K562 (cell line): Measurements from ENCODE around the gene PLPP1. TPM values are rescaled to one million over a fixed set of nuclear protein-coding genes. Genes with fewer than 3 reads are reported as not detected.

Experiments used
- ATAC-seq: fragments of 200-7000 bp; cut with Tn5 transposase; 3 replicates; pipeline ENCODE4 v1.9.1; 2020; ENCODE audit warnings: moderate library complexity
- BruUV-seq: library from RNA; stranded (reverse); fragments of 400-500 nt; replicated peaks from 2 replicates; lab custom pipeline; 2021; lab: Mats Ljungman, UMichigan
- CTCF ChIA-PET: fragments of 300-600 bp; formaldehyde crosslinking; extraction: SDS; loops from one replicate; lab custom pipeline; 2021; ENCODE audit warnings: low intra/inter-chr PET ratio; lab: Yijun Ruan, JAX
- POLR2A ChIA-PET: fragments of 300-600, 350-650 bp; sonication (Branson Sonifier 250); formaldehyde crosslinking; extraction: SDS; loops from one replicate; lab custom pipeline; 2021; ENCODE audit warnings: antibody characterized with exemption, inconsistent platforms; lab: Yijun Ruan, JAX
- DNase-seq, 4 experiments: peaks; one replicate each; pipeline versions ENCODE4 v3.0.0 to v3.0.0-alpha.2; 2011 to 2018; ENCODE audit warnings: low spot score in 3 of 4, mixed read lengths in 3 of 4; ENCODE audit errors: extremely low read depth in 1 of 4
- FAIRE-seq: peaks from 2 replicates; lab custom pipeline; 2011; peaks lifted over from hg19 to GRCh38; lab: Jason Lieb, UNC
- H2AFZ ChIP-seq: 2 replicates; pipeline ENCODE4 v1.6.0; 2011; ENCODE audit warnings: low read depth, low read length, control low read depth, inconsistent platforms
- H3K27ac ChIP-seq: fragments of 200-600 bp; 3 replicates; pipeline ENCODE4 v1.8.0; 2011; ENCODE audit warnings: low read depth, mild to moderate bottlenecking, control low read depth, inconsistent platforms, low read length, moderate library complexity, mixed read lengths; ENCODE audit errors: extremely low read depth
- H3K27me3 ChIP-seq, 2 experiments: fragments of 300-600 bp in 1 of 2; 2 replicates in 1 of 2; 3 replicates in 1 of 2; pipeline versions ENCODE4 v1.6.0 to v1.8.0; 2011; ENCODE audit warnings: inconsistent platforms in 2 of 2, low read length in 2 of 2, mild to moderate bottlenecking in 1 of 2, mixed read lengths in 1 of 2, moderate library complexity in 1 of 2; ENCODE audit not compliant: control insufficient read depth in 2 of 2, insufficient read depth in 2 of 2
- H3K36me3 ChIP-seq: fragments of 300-600 bp; 3 replicates; pipeline ENCODE4 v1.8.0; 2011; ENCODE audit warnings: mild to moderate bottlenecking, low read length, inconsistent platforms; ENCODE audit not compliant: control insufficient read depth, insufficient read depth
- H3K4me1 ChIP-seq, 2 experiments: fragments of 200-600 bp in 1 of 2; replicated peaks in 1 of 2; 2 replicates in 1 of 2; 3 replicates in 1 of 2; pipeline versions ENCODE4 v1.5.1 to v1.8.0; 2011; ENCODE audit warnings: inconsistent platforms in 2 of 2, low read length in 2 of 2, mild to moderate bottlenecking in 1 of 2, mixed read lengths in 1 of 2, moderate library complexity in 1 of 2; ENCODE audit not compliant: control insufficient read depth in 2 of 2, insufficient read depth in 2 of 2
- H3K4me2 ChIP-seq: 2 replicates; pipeline ENCODE4 v1.6.1; 2011; ENCODE audit warnings: low read length, control low read depth, inconsistent platforms, mixed read lengths; ENCODE audit not compliant: insufficient read depth
- H3K4me3 ChIP-seq: fragments of 200-600 bp; sonication (generic), shearing (Covaris generic); 2 replicates; pipeline ENCODE4 v1.5.1; 2016; ENCODE audit warnings: control low read depth, inconsistent platforms
- H3K79me2 ChIP-seq: fragments of 200-600 bp; 3 replicates; pipeline ENCODE4 v1.8.0; 2011; ENCODE audit warnings: low read length, inconsistent platforms; ENCODE audit not compliant: control insufficient read depth, insufficient read depth
- H3K9ac ChIP-seq, 2 experiments: 2 replicates each; pipeline versions ENCODE4 v1.6.0 to v1.6.1; 2011; ENCODE audit warnings: low read depth in 2 of 2, low read length in 2 of 2, control low read depth in 1 of 2, inconsistent platforms in 1 of 2, mild to moderate bottlenecking in 1 of 2, mixed read lengths in 1 of 2; ENCODE audit not compliant: insufficient read depth in 1 of 2
- H3K9me1 ChIP-seq: one replicate; pipeline ENCODE4 v1.6.0; 2011; ENCODE audit warnings: inconsistent platforms, mild to moderate bottlenecking, low read length, moderate library complexity; ENCODE audit not compliant: control insufficient read depth, insufficient read depth
- H3K9me3 ChIP-seq: replicated peaks from 2 replicates; pipeline ENCODE4 v1.5.1; 2011; ENCODE audit warnings: low read depth, low read length, inconsistent platforms; ENCODE audit not compliant: control insufficient read depth, insufficient read depth
- H4K20me1 ChIP-seq: replicated peaks from 2 replicates; pipeline ENCODE4 v1.6.1; 2011; ENCODE audit warnings: low read length, inconsistent platforms, mixed read lengths; ENCODE audit not compliant: control insufficient read depth, insufficient read depth
- CBX3 ChIP-seq, 2 experiments: IDR thresholded peaks; 1 replicate in 1 of 2; 2 replicates in 1 of 2; pipeline ENCODE4 v1.6.1; 2012; ENCODE audit warnings: inconsistent platforms in 2 of 2, low read length in 2 of 2, borderline replicate concordance in 1 of 2, control low read depth in 1 of 2
- KAT2B ChIP-seq: IDR thresholded peaks from one replicate; pipeline ENCODE4 v1.6.1; 2012; ENCODE audit warnings: low read depth, mild to moderate bottlenecking, control low read depth, inconsistent platforms, low read length, moderate library complexity
- KLF13 ChIP-seq: fragments of 450-650 bp; IDR thresholded peaks from 2 replicates; pipeline ENCODE4 v1.6.1; 2016; ENCODE audit warnings: missing genetic modification characterization, low read depth, mild to moderate bottlenecking, missing compliant biosample characterization, moderate library complexity, borderline replicate concordance
- NFRKB ChIP-seq: fragments of 450-650 bp; IDR thresholded peaks from 2 replicates; pipeline ENCODE4 v1.6.1; 2016; ENCODE audit warnings: low read depth
- RCOR1 ChIP-seq, 2 experiments: IDR thresholded peaks; 2 replicates each; pipeline ENCODE4 v1.6.1; 2012; ENCODE audit warnings: low read depth in 2 of 2, low read length in 2 of 2, borderline replicate concordance in 1 of 2, improper control_type of control experiment in 1 of 2
- SP1 ChIP-seq: sonication (generic); formaldehyde crosslinking; IDR thresholded peaks from 2 replicates; pipeline ENCODE4 v1.8.1; 2022; ENCODE audit warnings: mild to moderate bottlenecking, missing genetic modification reagents
- TSC22D4 ChIP-seq: fragments of 450-650 bp; IDR thresholded peaks from 2 replicates; pipeline ENCODE4 v1.6.1; 2016; ENCODE audit warnings: missing genetic modification characterization, missing biosample characterization, control low read depth
- ZBTB8A ChIP-seq: fragments of 450-650 bp; IDR thresholded peaks from 2 replicates; pipeline ENCODE4 v1.6.1; 2018; ENCODE audit warnings: mild to moderate bottlenecking, moderate library complexity; ENCODE audit not compliant: partially characterized antibody
- ZNF140 ChIP-seq: fragments of 250-450 bp; sonication (Bioruptor Pico); IDR thresholded peaks from 2 replicates; pipeline ENCODE4 v1.8.0; 2021; ENCODE audit warnings: moderate library complexity, mild to moderate bottlenecking, inconsistent platforms
- ZNF263 ChIP-seq: sonication (generic); formaldehyde crosslinking; IDR thresholded peaks from 2 replicates; pipeline ENCODE4 v1.8.0; 2022; ENCODE audit warnings: mild to moderate bottlenecking, missing genetic modification reagents, borderline replicate concordance
- ZNF274 ChIP-seq: IDR thresholded peaks from 2 replicates; pipeline ENCODE4 v1.6.1; 2011; ENCODE audit warnings: low read depth, mild to moderate bottlenecking, low read length, moderate library complexity, borderline replicate concordance
- ZNF280B ChIP-seq: fragments of 250-450 bp; sonication (Bioruptor Pico); IDR thresholded peaks from 2 replicates; pipeline ENCODE4 v1.5.1; 2021; ENCODE audit warnings: mild to moderate bottlenecking
- ZNF699 ChIP-seq: fragments of 250-450 bp; sonication (Bioruptor Pico); IDR thresholded peaks from 2 replicates; pipeline ENCODE4 v1.8.0; 2021; ENCODE audit warnings: mild to moderate bottlenecking, moderate library complexity; ENCODE audit not compliant: insufficient replicate concordance
- WGBS: fragments of 100-300 bp; shearing (Covaris generic); methylation state at CpG from one replicate; pipeline ENCODE4 v1.1.6; 2016; ENCODE audit warnings: low coverage, mixed read lengths; ENCODE audit not compliant: insufficient coverage; ENCODE audit errors: missing lambda C conversion rate; 5-methylcytosine and 5-hydroxymethylcytosine counted together
- in situ Hi-C: fragments of 300-500 bp; cut with MboI; formaldehyde crosslinking; loops from 4 replicates; pipeline ENCODE4 v1.15.0; 2018; ENCODE audit warnings: inconsistent platforms, mixed read lengths
- intact Hi-C: fragments of 100-400 bp; cut with micrococcal nuclease; formaldehyde crosslinking; loops from 2 replicates; pipeline ENCODE4 v1.14.2; 2022
- polyA plus RNA-seq, 8 experiments: library from polyadenylated mRNA; depleted of rRNA in 4 of 8; stranded (reverse) in 5 of 8; unstranded in 3 of 8; fragments of >200 nt; fragmentation: Nextera tagmentation in 2 of 8; fragmentation: Illumina TruSeq in 1 of 8; extraction: Ambion mirVana in 2 of 8; extraction: Trizol in 1 of 8; gene quantifications; 2 replicates each; pipeline versions ENCODE4 v1.2.1 to v1.2.3, GENCODE V29; 2011 to 2014; ENCODE audit warnings: inconsistent platforms in 1 of 8, missing spikeins in 1 of 8
- total RNA-seq, 7 experiments: library from RNA; depleted of rRNA in 6 of 7; stranded (reverse); fragments of >200 nt in 6 of 7; fragmentation: Illumina TruSeq in 2 of 7; extraction: Trizol in 2 of 7; gene quantifications; 2 replicates each; pipeline versions ENCODE4 v1.2.1 to v1.2.3, GENCODE V29; 2011 to 2021; ENCODE audit warnings: low replicate concordance in 1 of 7

Gene PLPP1
- total and polyA plus RNA-seq, 9 of the 15 experiments (the other 6 are each of a cell fraction or from before 2014, with no cell fraction given), result 0.04 to 0.24 (median 0.04) TPM; not detected in 6

DNA sequence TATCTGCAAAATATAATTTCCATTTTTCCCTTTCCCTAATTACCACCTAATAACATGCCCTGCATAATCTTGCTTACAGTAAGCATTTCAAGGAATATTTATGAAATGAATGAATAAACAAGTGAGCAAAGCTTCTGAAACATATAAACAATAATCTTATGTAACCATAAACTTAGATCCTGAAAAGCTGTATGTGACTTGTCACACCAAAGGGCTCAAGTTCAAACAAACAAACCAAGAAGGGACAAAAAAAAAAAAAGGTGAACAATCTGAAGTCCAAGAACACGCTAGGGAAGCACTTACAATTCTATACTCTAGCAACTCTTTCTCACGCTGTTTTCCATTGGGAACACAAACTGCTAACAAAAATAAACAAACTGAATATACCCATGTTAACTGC lies 36.3 kb downstream of the PLPP1 start:
- in situ Hi-C loops, result no loop called here
- Histone ChIP-seq H2AFZ (no peak overlapping the region), H3K36me3 (no peaks in the 10 kb centered on the region), H3K9ac (no peak overlapping the region), H3K4me3 (no peak overlapping the region), H3K27me3 (peaks cover 9 to 14% of the 10 kb centered on the region in 2 experiments; a peak in 4 of 5 replicates), H3K4me2 (no peak overlapping the region), H4K20me1 (no peaks in the 10 kb centered on the region), H3K4me1 (no peaks in the 10 kb centered on the region), H3K79me2 (no peaks in the 10 kb centered on the region), H3K9me1 (no peaks in the 10 kb centered on the region), H3K27ac (no peak overlapping the region), H3K9me3 (no peaks in the 10 kb centered on the region)
- ChIA-PET CTCF (no interaction called here), POLR2A (no interaction called here)
- WGBS, result 0% methylated on average over 2 of the region's 2 CpGs
- DNase-seq (no peak), FAIRE-seq (no peak), ATAC-seq (no peak)
- intact Hi-C loops, result no loop called here
- no TSS peak for BruUV-seq
- TF ChIP-seq NFRKB (no peak), ZNF140 (no peak), ZNF699 (CRISPR knock-in tag) (no peak), SP1 (CRISPR knock-in tag) (no peak), ZNF274 (no peak), KAT2B (no peak), ZNF263 (CRISPR knock-in tag) (no peak), ZBTB8A (no peak), RCOR1 (IDR thresholded peaks at IDR 0.05; ENCODE audit: borderline replicate concordance in 1 of 2, low read depth in 2 of 2, low read length in 2 of 2) (no peak), ZNF280B (CRISPR knock-in tag) (no peak), CBX3 (IDR thresholded peaks at IDR 0.05; ENCODE audit: borderline replicate concordance in 1 of 2, low read length in 2 of 2) (no peak), KLF13 (tag) (no peak), TSC22D4 (tag) (no peak)
